Neural progenitor cell (in vitro differentiated cells): ENCODE measurements around the gene BACH1. TPM values are rescaled to one million over a fixed set of nuclear protein-coding genes. Genes with fewer than 3 reads are reported as not detected.

Experiments used
- DNase-seq: peaks from one replicate; pipeline ENCODE4 v3.0.0-alpha.2; 2016; ENCODE audit warnings: low spot score
- H2AFZ ChIP-seq: fragments of 200-600 bp; sonication (generic); replicated peaks from 2 replicates; pipeline ENCODE4 v1.6.1; 2016; ENCODE audit warnings: antibody characterized with exemption
- H3F3A ChIP-seq: fragments of 200-600 bp; sonication (generic); 2 replicates; pipeline ENCODE4 v1.6.1; 2016; ENCODE audit warnings: antibody characterized with exemption, low read depth
- H3K27ac ChIP-seq: fragments of 200-600 bp; sonication (generic); 2 replicates; pipeline ENCODE4 v1.5.1; 2016; ENCODE audit warnings: mild to moderate bottlenecking
- H3K27me3 ChIP-seq: fragments of 200-600 bp; sonication (generic); 2 replicates; pipeline ENCODE4 v1.6.1; 2016; ENCODE audit warnings: mild to moderate bottlenecking, moderate library complexity
- H3K36me3 ChIP-seq: fragments of 200-600 bp; sonication (generic); 2 replicates; pipeline ENCODE4 v1.5.1; 2016
- H3K4me1 ChIP-seq: fragments of 200-600 bp; sonication (generic); 2 replicates; pipeline ENCODE4 v1.6.1; 2016; ENCODE audit warnings: mixed run types
- H3K4me2 ChIP-seq: fragments of 200-600 bp; sonication (generic); 2 replicates; pipeline ENCODE4 v1.6.1; 2016
- H3K4me3 ChIP-seq: fragments of 200-600 bp; sonication (generic); 2 replicates; pipeline ENCODE4 v1.5.1; 2016
- H3K79me2 ChIP-seq: fragments of 200-600 bp; sonication (generic); 2 replicates; pipeline ENCODE4 v1.6.1; 2016; ENCODE audit warnings: low read depth
- H3K9ac ChIP-seq: fragments of 200-600 bp; sonication (generic); 2 replicates; pipeline ENCODE4 v1.6.1; 2016
- H3K9me3 ChIP-seq: fragments of 200-600 bp; sonication (generic); 2 replicates; pipeline ENCODE4 v1.5.1; 2016; ENCODE audit warnings: low read depth
- H4K20me1 ChIP-seq: fragments of 200-600 bp; sonication (generic); 2 replicates; pipeline ENCODE4 v1.6.1; 2016; ENCODE audit warnings: low read depth
- H3K27ac Mint-ChIP-seq: 3 replicates; pipeline ENCODE4 v1.8.0; 2021; ENCODE audit warnings: mixed read lengths
- H3K27me3 Mint-ChIP-seq: 2 replicates; pipeline ENCODE4 v1.8.0; 2022; ENCODE audit warnings: low read depth, mild to moderate bottlenecking, inconsistent platforms, moderate library complexity, mixed read lengths; ENCODE audit not compliant: insufficient read depth
- H3K36me3 Mint-ChIP-seq: 3 replicates; pipeline ENCODE4 v1.8.0; 2021; ENCODE audit warnings: mixed read lengths
- H3K4me1 Mint-ChIP-seq: 3 replicates; pipeline ENCODE4 v1.8.0; 2021; ENCODE audit warnings: mixed read lengths
- H3K4me3 Mint-ChIP-seq: 3 replicates; pipeline ENCODE4 v1.8.0; 2021; ENCODE audit warnings: mild to moderate bottlenecking, moderate library complexity, mixed read lengths
- H3K9me3 Mint-ChIP-seq: 3 replicates; pipeline ENCODE4 v1.8.0; 2020; ENCODE audit warnings: mixed read lengths
- EZH2 ChIP-seq: fragments of 200-600 bp; sonication (generic); IDR thresholded peaks from 2 replicates; pipeline ENCODE4 v1.6.1; 2017; ENCODE audit warnings: antibody characterized with exemption, mild to moderate bottlenecking, moderate library complexity
- EZH2phosphoT487 ChIP-seq: fragments of 200-600 bp; sonication (generic); IDR thresholded peaks from 2 replicates; pipeline ENCODE4 v1.6.1; 2017; ENCODE audit warnings: antibody characterized with exemption
- total RNA-seq: library from RNA; depleted of rRNA; stranded (reverse); fragments of >200 nt; gene quantifications from 2 replicates; pipeline ENCODE4 v1.2.3, GENCODE V29; 2015; ENCODE audit warnings: low replicate concordance
- TF ChIP-seq, protein P1 (sequence below): fragments of 200-600 bp; sonication (generic); IDR thresholded peaks from 2 replicates; pipeline ENCODE4 v1.5.1; 2017; ENCODE audit warnings: antibody characterized with exemption, mild to moderate bottlenecking

The BACH1 gene
- total RNA-seq, 1 donor from 2014 or later = 93.8 TPM

DNA sequence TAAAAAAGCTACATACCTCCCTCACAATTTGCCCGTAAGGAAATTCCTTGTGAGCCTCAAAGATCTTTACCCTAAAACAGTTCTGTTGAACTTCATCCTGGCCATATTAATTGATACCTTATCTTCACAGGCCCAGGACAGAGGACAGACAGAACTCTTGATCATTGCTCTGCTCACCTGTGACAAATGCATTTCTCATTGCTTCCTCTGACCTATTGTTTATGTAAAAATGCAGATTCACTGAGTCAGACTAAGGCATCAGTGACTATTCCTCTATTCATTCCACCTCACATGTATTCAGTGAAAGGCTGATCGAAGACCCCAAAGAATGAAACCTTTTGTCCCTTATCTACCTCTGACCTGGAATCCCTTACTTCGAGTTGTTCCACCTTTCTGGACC, 61.0 kb downstream of the BACH1 start:
- H4K20me1 ChIP-seq = no peaks in the 10 kb centered on the region
- H3F3A ChIP-seq = no peaks in the 10 kb centered on the region
- H3K27me3 ChIP-seq = no peaks in the 10 kb centered on the region
- peaks cover 7% of the 10 kb centered on the region for H3K9me3 Mint-ChIP-seq
- H3K4me3 Mint-ChIP-seq = no peak overlapping the region
- no peak overlapping the region for H3K4me2 ChIP-seq
- H3K36me3 ChIP-seq = no peaks in the 10 kb centered on the region
- no peak overlapping the region for H3K27ac Mint-ChIP-seq
- H3K4me3 ChIP-seq = no peak overlapping the region
- H3K79me2 ChIP-seq = no peaks in the 10 kb centered on the region
- no peak for TF ChIP-seq EZH2phosphoT487
- TF ChIP-seq, protein P1, sequence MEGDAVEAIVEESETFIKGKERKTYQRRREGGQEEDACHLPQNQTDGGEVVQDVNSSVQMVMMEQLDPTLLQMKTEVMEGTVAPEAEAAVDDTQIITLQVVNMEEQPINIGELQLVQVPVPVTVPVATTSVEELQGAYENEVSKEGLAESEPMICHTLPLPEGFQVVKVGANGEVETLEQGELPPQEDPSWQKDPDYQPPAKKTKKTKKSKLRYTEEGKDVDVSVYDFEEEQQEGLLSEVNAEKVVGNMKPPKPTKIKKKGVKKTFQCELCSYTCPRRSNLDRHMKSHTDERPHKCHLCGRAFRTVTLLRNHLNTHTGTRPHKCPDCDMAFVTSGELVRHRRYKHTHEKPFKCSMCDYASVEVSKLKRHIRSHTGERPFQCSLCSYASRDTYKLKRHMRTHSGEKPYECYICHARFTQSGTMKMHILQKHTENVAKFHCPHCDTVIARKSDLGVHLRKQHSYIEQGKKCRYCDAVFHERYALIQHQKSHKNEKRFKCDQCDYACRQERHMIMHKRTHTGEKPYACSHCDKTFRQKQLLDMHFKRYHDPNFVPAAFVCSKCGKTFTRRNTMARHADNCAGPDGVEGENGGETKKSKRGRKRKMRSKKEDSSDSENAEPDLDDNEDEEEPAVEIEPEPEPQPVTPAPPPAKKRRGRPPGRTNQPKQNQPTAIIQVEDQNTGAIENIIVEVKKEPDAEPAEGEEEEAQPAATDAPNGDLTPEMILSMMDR = no peak
- no peak for TF ChIP-seq EZH2
- no peak for DNase-seq
- H2AFZ ChIP-seq = no peak overlapping the region
- H3K36me3 Mint-ChIP-seq = peaks cover 13% of the 10 kb centered on the region
- no peaks in the 10 kb centered on the region for H3K9me3 ChIP-seq
- H3K4me1 Mint-ChIP-seq = no peaks in the 10 kb centered on the region
- H3K4me1 ChIP-seq = no peaks in the 10 kb centered on the region
- H3K9ac ChIP-seq = no peak overlapping the region
- H3K27me3 Mint-ChIP-seq = no peaks in the 10 kb centered on the region
- H3K27ac ChIP-seq = no peak overlapping the region

DNA sequence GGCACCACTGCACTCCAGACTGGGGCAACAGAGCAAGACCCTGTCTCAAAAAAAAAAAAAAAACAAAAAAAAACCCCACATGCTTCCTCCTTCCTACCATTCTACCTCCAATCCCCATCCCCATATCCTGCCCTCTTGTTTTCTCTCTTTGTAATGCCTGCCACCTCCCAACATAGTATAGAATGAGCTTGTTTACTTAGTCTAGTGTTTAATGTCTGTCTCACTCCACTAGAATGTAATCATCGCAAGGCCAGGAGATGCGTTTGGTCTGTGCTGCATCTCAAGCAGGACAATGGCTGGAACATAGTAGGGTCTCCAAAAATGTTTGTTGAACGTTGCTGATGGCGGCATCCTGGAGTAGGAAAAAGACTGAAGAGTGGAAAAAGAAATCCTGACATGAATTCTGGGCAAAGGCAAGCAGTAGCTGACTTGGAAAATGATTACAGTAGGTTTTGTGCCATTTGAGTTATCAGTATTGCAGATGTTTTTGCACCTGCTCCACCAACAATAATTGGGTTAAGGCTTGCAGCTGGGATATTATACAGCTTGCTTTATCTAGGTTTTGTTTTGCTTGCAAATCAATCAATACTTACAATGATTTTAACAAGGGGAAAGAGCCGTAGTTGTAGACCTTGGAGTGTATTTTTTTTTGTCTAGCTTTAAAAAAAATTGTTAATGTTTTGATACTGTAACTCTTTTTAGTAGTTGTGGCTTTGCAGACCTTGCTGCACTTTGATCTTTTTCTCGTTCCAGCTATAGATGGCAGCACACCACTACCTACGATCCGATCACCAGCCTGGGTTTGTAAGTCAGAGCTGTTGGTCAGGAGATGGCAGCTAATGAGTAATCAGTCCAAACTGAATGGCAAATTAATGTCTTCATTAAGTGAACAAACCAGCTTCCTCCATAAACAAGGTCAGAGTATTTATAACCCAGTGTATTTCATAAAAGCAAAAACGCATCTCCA, 62.4 kb downstream of the BACH1 start:
- no peaks in the 10 kb centered on the region for H3K36me3 ChIP-seq
- TF ChIP-seq, protein P1 = peak; percentile 42
- TF ChIP-seq EZH2phosphoT487 (no peak), EZH2 (no peak)
- H2AFZ ChIP-seq = no peak overlapping the region
- H3K79me2 ChIP-seq = no peaks in the 10 kb centered on the region
- no peak overlapping the region for H3K4me3 ChIP-seq
- peaks cover 3% of the 10 kb centered on the region for H3K4me1 ChIP-seq
- H3K36me3 Mint-ChIP-seq = peaks cover 14% of the 10 kb centered on the region
- no peak overlapping the region for H3K27ac ChIP-seq
- no peaks in the 10 kb centered on the region for H3F3A ChIP-seq
- H3K27me3 Mint-ChIP-seq = no peaks in the 10 kb centered on the region
- peak; percentile 33 for DNase-seq
- no peaks in the 10 kb centered on the region for H4K20me1 ChIP-seq
- no peaks in the 10 kb centered on the region for H3K9me3 Mint-ChIP-seq
- no peaks in the 10 kb centered on the region for H3K9me3 ChIP-seq
- peak overlapping the region; percentile 84 for H3K27ac Mint-ChIP-seq
- no peaks in the 10 kb centered on the region for H3K4me1 Mint-ChIP-seq
- H3K9ac ChIP-seq = no peak overlapping the region
- H3K27me3 ChIP-seq = no peaks in the 10 kb centered on the region
- no peak overlapping the region for H3K4me3 Mint-ChIP-seq
- no peak overlapping the region for H3K4me2 ChIP-seq

GRCh38 chr21:29362758-29363157, 64.0 kb downstream of the BACH1 start:
- no peak for DNase-seq
- peaks cover 14% of the 10 kb centered on the region for H3K36me3 Mint-ChIP-seq
- no peak overlapping the region for H3K9ac ChIP-seq
- no peak overlapping the region for H3K4me3 ChIP-seq
- H4K20me1 ChIP-seq = no peaks in the 10 kb centered on the region
- no peaks in the 10 kb centered on the region for H3K4me1 Mint-ChIP-seq
- no peaks in the 10 kb centered on the region for H3K36me3 ChIP-seq
- no peak for TF ChIP-seq EZH2
- TF ChIP-seq, protein P1 = no peak
- no peak for TF ChIP-seq EZH2phosphoT487
- H3K9me3 ChIP-seq = no peaks in the 10 kb centered on the region
- H3K79me2 ChIP-seq = no peaks in the 10 kb centered on the region
- H3K4me3 Mint-ChIP-seq = no peak overlapping the region
- H3K27ac ChIP-seq = no peak overlapping the region
- H3K9me3 Mint-ChIP-seq = no peaks in the 10 kb centered on the region
- no peak overlapping the region for H3K4me2 ChIP-seq
- H3K4me1 ChIP-seq = peaks cover 4% of the 10 kb centered on the region
- no peaks in the 10 kb centered on the region for H3F3A ChIP-seq
- no peak overlapping the region for H3K27ac Mint-ChIP-seq
- H3K27me3 Mint-ChIP-seq = no peaks in the 10 kb centered on the region
- no peak overlapping the region for H2AFZ ChIP-seq
- no peaks in the 10 kb centered on the region for H3K27me3 ChIP-seq
